GM12874 (cell line): ENCODE results near the gene CPLX3.

ENCODE experiments used
- CTCF ChIP-seq: IDR thresholded peaks from 2 replicates; pipeline ENCODE4 v1.5.1; 2011; ENCODE audit warnings: low read depth, mild to moderate bottlenecking, control low read depth, low read length, moderate library complexity; ENCODE audit not compliant: insufficient read depth

CPLX3 gene

DNA sequence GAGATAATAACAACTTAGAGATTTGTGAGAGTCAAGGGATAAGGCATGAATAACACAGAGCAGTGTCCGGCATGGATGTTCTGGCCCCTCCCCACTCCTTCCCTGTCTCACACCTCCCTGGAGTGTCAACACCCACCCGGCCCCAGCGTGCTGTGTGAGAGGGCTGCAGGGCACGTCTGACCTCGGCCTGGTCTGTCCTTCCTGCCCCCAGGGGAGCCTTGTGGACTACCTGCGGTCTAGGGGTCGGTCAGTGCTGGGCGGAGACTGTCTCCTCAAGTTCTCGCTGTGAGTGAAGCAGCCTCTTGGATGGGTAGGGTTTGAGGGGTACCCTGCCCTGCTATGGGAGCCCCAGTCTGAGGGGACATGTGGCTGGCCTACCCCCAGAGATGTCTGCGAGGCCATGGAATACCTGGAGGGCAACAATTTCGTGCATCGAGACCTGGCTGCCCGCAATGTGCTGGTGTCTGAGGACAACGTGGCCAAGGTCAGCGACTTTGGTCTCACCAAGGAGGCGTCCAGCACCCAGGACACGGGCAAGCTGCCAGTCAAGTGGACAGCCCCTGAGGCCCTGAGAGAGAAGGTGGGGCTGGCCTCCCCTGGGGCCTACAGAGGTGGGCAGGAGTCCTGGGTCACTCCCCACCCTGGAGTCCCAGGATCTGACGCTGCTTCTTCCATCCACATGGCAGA, 25.0 kb upstream of the CPLX3 start:
- no peak for TF ChIP-seq CTCF

DNA sequence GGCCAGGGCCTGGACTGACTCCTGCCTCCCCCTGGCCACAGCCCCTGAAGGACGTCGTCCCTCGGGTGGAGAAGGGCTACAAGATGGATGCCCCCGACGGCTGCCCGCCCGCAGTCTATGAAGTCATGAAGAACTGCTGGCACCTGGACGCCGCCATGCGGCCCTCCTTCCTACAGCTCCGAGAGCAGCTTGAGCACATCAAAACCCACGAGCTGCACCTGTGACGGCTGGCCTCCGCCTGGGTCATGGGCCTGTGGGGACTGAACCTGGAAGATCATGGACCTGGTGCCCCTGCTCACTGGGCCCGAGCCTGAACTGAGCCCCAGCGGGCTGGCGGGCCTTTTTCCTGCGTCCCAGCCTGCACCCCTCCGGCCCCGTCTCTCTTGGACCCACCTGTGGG, 24.1 kb upstream of the CPLX3 start:
- no peak for TF ChIP-seq CTCF

GRCh38 chr15:74802862-74803447, 23.5 kb upstream of the CPLX3 start:
- no peak for TF ChIP-seq CTCF

DNA sequence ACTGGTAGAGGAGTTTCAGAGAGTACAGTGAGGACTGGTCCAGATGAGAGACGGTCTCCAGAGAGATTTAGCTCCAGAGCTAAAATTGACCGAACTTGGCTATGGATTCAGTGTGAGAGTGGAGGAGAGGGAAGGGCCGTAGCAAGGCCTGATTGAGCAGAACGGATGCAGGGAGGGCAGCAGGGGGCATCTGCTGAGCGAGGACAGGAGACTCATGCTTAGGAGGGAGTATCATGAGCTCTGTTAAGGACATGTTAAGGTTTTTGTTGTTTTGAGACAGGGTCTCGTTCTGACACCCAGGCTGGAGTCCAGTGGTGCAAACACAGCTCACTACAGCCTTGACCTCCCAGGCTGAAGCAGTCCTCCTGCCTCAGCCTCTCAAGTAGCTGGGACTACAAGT, 21.5 kb upstream of the CPLX3 start:
- no peak for TF ChIP-seq CTCF

- no peak for TF ChIP-seq CTCF
Observed at GRCh38 chr15:74807282-74807681, 19.1 kb upstream of the CPLX3 start.

DNA sequence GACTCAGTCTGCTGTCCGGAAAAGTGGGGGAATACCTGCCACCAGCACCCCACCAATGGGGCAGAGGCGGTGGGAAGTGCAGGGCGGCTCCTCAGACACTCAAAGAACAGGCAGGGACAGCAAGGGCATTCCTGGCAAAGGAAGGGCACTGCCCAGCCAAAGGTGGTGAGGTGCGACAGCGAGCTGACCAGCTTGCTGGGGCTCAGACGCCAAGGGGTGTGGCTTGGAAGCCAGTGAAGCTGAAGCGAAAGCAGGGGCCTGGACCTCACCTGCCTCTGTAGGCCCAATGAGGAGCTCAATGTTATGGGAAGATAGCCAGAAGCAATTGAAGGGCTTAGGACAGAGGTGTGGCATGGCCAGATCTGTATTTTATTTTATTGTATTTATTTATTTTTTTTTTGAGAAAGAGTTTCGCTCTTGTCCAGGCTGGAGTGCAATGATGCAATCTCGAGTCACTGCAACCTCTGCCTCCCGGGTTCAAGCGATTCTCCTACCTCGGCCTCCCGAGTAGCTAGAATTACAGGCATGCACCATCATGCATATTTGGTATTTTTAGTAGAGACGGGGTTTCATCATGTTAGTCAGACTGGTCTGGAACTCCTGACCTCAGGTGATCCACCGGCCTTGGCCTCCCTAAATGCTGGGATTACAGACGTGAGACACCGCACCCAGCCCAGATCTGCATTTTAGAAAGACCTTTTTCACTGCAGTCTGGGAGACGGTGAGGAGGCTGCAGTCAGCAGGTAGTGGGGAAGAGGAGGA, 18.2 kb upstream of the CPLX3 start:
- no peak for TF ChIP-seq CTCF

GRCh38 chr15:74808840-74809229, 17.6 kb upstream of the CPLX3 start:
- no peak for TF ChIP-seq CTCF
